G401 (cell line): Measurements from ENCODE around the gene DNAAF3. TPM values are rescaled to one million over a fixed set of nuclear protein-coding genes. Genes with fewer than 3 reads are reported as not detected.
A peak's percentile ranks its signal among the peaks of the same experiment; 100 is the strongest.
"Not testable (repeated sequence)": the region's sequence is repeated elsewhere in the genome, so short reads cannot be mapped to it uniquely, and the experiment has no call there.

Experiments
- DNase-seq: peaks from one replicate; pipeline ENCODE4 v3.0.0-alpha.2; 2015; ENCODE audit warnings: low spot score
- in situ Hi-C: cut with HindIII; loops from 2 replicates; pipeline ENCODE4 v1.10.0; 2016; ENCODE audit warnings: low sequenced_read_pairs, mixed read lengths
- total RNA-seq: library from RNA; depleted of rRNA; stranded (reverse); fragments of >200 nt; shearing (Covaris generic); gene quantifications from 2 replicates; pipeline ENCODE4 v1.2.3, GENCODE V29; 2014; rRNA removed

Gene DNAAF3
- total RNA-seq = 25.2 and 37.7 TPM in 2 replicates

DNA sequence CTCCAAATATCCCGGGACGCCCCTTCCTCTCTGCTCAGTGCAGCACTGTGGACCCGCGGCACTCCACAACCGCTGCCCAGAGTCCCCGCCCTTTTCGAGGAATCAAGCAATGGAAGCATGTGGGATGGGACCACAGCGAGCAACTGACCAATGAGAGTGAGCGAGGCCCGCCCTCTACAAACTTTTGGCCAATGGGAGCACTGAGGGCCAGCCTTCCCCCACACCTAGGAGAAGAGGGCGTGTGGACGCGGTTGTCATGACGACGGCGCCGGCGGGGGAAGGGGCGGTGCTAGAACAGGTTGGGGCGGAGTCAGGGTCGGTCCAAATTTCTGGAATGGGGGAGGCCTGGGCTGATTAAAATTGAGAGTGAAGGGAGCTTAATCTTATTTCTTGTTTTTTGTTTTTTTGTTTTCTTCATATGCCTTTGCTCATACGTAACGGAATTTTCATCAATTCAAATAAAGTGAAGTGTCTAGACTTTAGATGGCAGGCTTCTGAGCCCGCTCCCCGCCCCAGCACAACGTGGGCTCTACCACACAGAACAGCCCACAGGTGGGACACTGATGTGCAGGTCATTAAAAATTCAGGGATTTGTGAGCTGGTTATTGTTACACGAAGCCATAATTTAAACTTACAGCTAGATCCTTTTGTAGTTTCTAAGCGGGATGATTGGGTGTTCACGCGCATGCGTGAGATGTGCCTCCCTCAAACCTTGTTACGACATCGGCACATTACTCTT is at the start of gene DNAAF3:
TSS of gene DNAAF3 (minus strand) at position 84 of the 739 bp plus-strand sequence. CDS start 200 bp downstream, outside the sequence.
- in situ Hi-C loops = no loop called here
- peak; percentile 79 for DNase-seq

GRCh38 chr19:55213547-55213946 is 47.1 kb upstream of the DNAAF3 start:
- DNase-seq = no peak
- in situ Hi-C loops = no loop called here

DNA sequence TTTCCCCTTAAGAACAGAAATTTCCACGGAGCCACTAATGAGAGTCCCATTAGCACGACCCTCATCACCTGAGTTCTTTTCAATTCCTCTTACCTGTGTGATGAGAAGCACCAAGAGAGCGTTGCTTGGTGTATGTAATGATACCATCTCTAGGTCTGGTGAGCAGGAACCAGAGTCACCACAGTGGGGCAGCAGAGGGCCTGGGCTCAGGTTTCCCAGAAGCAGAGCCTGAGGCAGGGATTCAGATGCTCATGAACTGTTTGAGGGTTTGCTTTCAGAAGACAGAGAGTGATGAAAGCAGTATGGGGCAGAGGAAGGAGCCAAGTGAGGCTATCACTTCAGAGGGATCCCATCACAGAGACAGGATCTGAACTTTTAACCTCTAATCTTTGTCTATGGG is 46.0 kb upstream of the DNAAF3 start:
- peak; percentile 43 for DNase-seq
- in situ Hi-C loops = no loop called here

GRCh38 chr19:55209693-55210472 is 43.5 kb upstream of the DNAAF3 start:
- DNase-seq = no peak

GRCh38 chr19:55208880-55209692 is 42.7 kb upstream of the DNAAF3 start, which contains the start of gene PTPRH:
Gene PTPRH (minus strand): TSS chr19:55209501. CDS start chr19:55209433, 68 bp downstream.
- in situ Hi-C loops = no loop called here
- no peak for DNase-seq

More at GRCh38 chr19:55209693-55210472, 43.5 kb upstream of the DNAAF3 start:
- in situ Hi-C loops = no loop called here

DNA sequence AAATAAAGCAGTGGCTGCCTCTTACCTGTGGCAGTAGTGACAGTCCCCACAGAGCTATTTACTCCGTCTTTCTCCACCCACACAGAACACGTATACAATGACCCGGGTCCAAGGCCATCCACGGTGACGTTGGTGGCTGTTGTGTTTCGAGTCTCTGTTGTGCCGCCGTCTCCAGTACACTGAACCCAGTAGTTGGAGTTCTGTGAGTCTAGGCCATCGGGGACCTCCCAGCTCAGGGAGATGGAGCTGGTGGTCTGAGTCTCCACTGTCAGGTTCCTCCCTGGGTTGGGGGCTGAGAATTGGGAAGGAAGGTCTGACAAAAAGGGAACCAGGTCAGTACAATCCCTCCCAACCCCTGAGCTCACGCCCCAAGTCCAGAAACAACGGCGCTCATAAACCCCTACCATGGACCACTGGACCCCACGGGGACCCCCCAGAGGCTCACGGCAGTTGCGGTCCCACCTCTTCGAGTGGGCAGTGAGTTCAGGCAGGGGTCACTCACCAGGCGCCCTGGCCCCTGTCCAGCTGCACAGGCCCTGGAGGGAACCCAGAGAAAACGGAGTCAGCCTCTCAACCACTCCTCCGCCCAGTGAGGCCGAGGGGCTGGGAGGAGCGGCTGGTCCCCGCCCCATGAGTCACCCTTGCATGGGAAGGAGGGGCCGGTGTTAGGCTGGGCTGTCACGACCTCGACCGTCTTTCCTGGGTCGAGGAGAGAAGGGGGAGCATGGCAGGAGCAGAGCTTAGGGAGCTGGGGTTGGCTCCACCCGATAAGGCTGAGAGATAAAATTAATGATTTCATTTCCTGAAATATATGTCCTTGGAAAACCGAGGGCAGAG is 40.5 kb upstream of the DNAAF3 start:
- no peak for DNase-seq

GRCh38 chr19:55202199-55202598 is 35.8 kb upstream of the DNAAF3 start:
- in situ Hi-C loops, DNase-seq: not testable (repeated sequence)

More for the DNA sequence above, 40.5 kb upstream of the DNAAF3 start:
- in situ Hi-C loops = no loop called here

GRCh38 chr19:55199620-55200204 is 33.3 kb upstream of the DNAAF3 start:
- DNase-seq = no peak
- in situ Hi-C loops = no loop called here

GRCh38 chr19:55198651-55199050 is 32.2 kb upstream of the DNAAF3 start:
- in situ Hi-C loops = no loop called here
- no peak for DNase-seq

DNA sequence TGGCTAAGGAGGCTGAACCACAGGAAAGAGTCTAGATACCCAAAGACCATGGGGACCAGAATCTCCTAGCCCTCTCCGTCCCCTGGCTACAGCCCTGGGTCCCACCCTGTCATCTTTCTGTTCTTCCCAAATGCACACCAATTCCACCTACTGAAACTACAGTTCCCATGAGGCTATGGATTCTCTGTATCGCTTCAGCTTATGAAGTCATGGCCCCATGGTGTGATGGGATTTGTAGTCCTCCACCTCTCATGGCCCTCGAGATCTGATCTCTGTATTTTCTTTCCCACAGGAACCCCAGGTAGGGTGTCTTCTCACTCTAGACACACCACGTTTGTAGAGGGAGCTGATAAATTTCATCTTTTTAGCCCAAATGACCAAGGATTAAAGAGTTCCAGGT is 31.1 kb upstream of the DNAAF3 start:
- in situ Hi-C loops = no loop called here
- peak; percentile 30 for DNase-seq

DNA sequence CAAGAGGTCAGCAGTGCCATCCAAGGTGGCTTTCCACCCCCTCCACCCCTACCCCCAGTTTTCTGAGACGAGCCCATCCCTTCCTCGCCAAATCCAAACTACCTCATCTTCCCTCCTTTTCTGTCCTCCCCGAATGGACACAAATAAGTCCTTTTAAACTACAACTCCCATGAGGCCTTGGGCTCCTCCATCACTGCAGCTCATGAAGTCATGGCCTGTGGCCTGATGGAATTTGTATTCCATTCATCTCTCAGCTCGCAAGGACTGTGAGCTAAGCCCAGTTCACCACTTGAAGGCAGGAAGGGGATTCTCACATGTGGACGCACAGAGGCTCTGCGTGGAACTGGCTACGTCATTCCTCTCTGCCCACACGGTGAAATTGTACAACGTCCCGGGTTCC is 30.4 kb upstream of the DNAAF3 start:
- no peak for DNase-seq
- in situ Hi-C loops = no loop called here

DNA sequence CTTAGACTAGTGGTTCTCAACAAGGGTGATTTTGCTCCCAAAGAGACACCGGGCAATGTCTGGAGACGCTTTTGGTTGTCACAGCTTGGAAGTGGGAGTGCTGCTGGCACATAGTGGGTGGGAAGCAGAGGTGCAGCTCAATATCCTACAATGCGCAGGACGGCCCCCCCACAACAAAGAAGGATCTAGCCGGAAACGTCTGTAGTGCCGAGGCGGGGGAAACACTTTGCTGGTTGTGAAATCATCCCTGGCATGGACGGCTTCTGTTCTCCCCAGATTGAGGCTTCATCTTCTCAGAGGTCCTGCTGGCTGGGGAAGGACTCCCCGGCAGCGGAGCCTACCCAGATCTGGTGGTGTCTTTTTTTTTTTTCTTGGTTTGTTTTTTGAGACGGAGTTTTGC is 27.1 kb upstream of the DNAAF3 start:
- in situ Hi-C loops = no loop called here
- no peak for DNase-seq

- in situ Hi-C loops = no loop called here
- DNase-seq = no peak
These were observed 23.0 kb upstream of the DNAAF3 start for GRCh38 chr19:55189403-55189835.

DNA sequence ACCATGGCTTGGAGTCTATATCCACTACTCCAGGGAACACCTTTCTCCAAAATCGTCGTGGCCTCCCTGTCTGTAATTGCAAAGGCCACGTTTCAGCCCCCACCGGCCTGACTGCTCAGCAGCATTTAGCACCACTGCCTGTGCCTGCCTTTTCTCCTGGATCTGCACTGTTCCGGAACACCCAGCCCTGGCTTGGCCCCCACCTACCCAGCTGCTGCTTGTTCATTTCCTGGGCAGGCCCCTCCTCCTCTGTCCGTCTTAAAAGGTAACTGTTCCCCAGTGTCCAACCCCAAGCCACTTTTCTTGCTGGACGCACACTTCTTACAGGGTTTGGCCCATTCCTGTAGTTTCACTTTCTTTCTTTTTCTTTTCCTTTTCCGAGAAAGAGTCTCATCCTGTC is 22.2 kb upstream of the DNAAF3 start:
- DNase-seq = no peak
- in situ Hi-C loops = no loop called here

DNA sequence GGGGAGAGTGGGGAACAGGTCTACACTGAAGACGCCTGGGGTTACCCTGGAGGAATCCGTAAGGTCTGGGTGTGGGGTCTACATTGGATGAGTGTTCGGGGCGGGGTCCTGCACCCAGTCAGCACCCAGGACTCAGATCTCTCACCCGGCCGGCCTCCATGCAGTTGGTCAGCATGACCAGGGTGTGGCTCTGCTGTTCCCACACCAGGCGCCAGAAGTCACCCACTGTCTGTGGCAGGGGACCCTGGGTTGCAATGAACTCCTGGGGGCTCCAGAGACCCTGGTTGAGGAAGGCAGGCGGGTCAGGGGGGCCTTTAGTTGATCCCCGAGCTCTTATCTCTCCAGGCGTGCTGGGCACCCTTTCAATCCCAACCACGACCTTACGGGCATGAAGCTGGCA is 19.7 kb upstream of the DNAAF3 start:
- in situ Hi-C loops = no loop called here
- DNase-seq = no peak

DNA sequence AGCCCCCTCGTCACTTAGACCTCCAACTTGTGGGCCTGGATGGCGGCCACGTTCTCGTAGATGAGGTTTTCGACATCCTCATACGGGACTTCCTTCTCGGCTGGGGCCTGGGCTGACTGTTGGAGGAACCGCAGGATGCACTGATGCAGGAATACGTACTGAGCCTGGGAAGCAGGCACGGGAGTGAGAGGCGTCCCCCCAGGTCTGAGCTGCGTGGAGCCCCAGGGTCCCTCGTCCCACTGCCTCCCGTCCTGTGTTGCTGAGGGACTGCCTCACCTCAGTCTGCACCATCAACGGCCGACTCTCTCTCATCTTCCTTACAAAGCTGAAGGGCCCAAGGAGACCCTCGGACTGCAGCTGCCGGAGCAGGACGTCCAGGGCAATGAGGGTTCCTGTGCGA is 15.3 kb upstream of the DNAAF3 start:
- in situ Hi-C loops = no loop called here
- no peak for DNase-seq

GRCh38 chr19:55179606-55180484 is 13.4 kb upstream of the DNAAF3 start, which contains the start of gene SYT5:
Gene SYT5 (minus strand): TSS chr19:55180289. CDS start chr19:55179041, 1,248 bp downstream.
- in situ Hi-C loops = loop anchor here (10.0 kb wide), 2 partner anchors 65 to 165 kb away; partner anchors contain the start of gene PPP1R12C
- no peak for DNase-seq
